K562 (cell line): ENCODE results near the gene TMEM14C.

Experiments used
- BMI1 ChIP-seq: fragments of 150-350 bp; IDR thresholded peaks from 2 replicates; pipeline ENCODE4 v1.6.1; 2014; ENCODE audit warnings: low read length
- CREB1 ChIP-seq, 2 experiments: sonication (generic) in 1 of 2; formaldehyde crosslinking in 1 of 2; IDR thresholded peaks; 2 replicates each; pipeline versions ENCODE4 v1.6.1 to v1.8.0; 2012 to 2022; ENCODE audit warnings: inconsistent platforms in 1 of 2, mild to moderate bottlenecking in 1 of 2, missing genetic modification reagents in 1 of 2, moderate library complexity in 1 of 2
- FOXA1 ChIP-seq: fragments of 450-650 bp; IDR thresholded peaks from 2 replicates; pipeline ENCODE4 v1.6.1; 2016; ENCODE audit warnings: mild to moderate bottlenecking, borderline replicate concordance
- FOXK2 ChIP-seq, 2 experiments: fragments of 450-650 bp; IDR thresholded peaks in 1 of 2; conservative IDR thresholded peaks in 1 of 2; 2 replicates each; pipeline ENCODE4 v1.6.1; 2016; ENCODE audit warnings: low read depth in 2 of 2, mild to moderate bottlenecking in 1 of 2
- MEF2A ChIP-seq: IDR thresholded peaks from 2 replicates; pipeline ENCODE4 v1.6.1; 2011; ENCODE audit warnings: low read depth, mild to moderate bottlenecking, low read length, moderate library complexity; ENCODE audit not compliant: control insufficient read depth
- NFE2 ChIP-seq: IDR thresholded peaks from 2 replicates; pipeline ENCODE4 v1.6.1; 2014; ENCODE audit warnings: antibody characterized with exemption, low read depth
- SP1 ChIP-seq: sonication (generic); formaldehyde crosslinking; IDR thresholded peaks from 2 replicates; pipeline ENCODE4 v1.8.1; 2022; ENCODE audit warnings: mild to moderate bottlenecking, missing genetic modification reagents
- SREBF1 ChIP-seq: fragments of 150-350 bp; IDR thresholded peaks from 2 replicates; pipeline ENCODE4 v1.6.1; 2014; ENCODE audit warnings: antibody characterized with exemption, low read depth, low read length, borderline replicate concordance
- TBP ChIP-seq: optimal IDR thresholded peaks from 2 replicates; pipeline ENCODE3; 2011; ENCODE audit warnings: low read depth, low read length, improper control_type of control experiment
- TF ChIP-seq, protein P1 (sequence below): fragments of 450-650 bp; conservative IDR thresholded peaks from 2 replicates; pipeline ENCODE4 v1.6.1; 2016; ENCODE audit warnings: missing genetic modification characterization, low read depth, mild to moderate bottlenecking, missing compliant biosample characterization, moderate library complexity
- TF ChIP-seq, protein P2 (sequence below): fragments of 250-450 bp; sonication (Bioruptor Pico); IDR thresholded peaks from 2 replicates; pipeline ENCODE4 v1.4.0; 2020; ENCODE audit warnings: mild to moderate bottlenecking, moderate library complexity
- TF ChIP-seq, protein P3 (sequence below): fragments of 450-650 bp; formaldehyde crosslinking; IDR thresholded peaks from 2 replicates; pipeline ENCODE4 v1.4.0; 2022; ENCODE audit warnings: mild to moderate bottlenecking, moderate library complexity
- TF ChIP-seq, protein P4 (sequence below): fragments of 250-450 bp; sonication (Bioruptor Pico); IDR thresholded peaks from 2 replicates; pipeline ENCODE4 v1.5.1; 2021; ENCODE audit warnings: mild to moderate bottlenecking
- TF ChIP-seq, protein P5 (sequence below): fragments of 450-650 bp; IDR thresholded peaks from one replicate; pipeline ENCODE4 v1.6.1; 2018; ENCODE audit warnings: mild to moderate bottlenecking, moderate library complexity; ENCODE audit not compliant: partially characterized antibody

DNA sequence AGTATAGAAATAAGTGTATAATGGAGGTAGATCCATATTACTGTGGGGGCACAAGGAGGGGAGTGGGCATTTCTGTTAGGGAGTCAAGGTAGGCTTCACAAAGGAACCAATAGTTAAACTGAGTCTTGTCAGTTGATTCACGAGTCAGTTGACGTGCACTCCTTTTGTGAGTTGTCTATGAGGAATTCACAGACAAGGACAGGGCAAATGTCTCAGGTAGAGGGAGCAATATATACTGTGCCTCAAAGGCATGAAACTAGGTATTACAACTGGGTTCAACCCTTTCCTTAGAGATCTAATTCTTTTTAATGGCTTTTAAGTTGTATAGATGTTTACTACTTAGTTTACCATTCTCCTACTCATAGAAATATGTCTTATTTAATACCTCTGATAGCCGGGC lies 11.0 kb downstream of the TMEM14C start:
- TF ChIP-seq, protein P1, sequence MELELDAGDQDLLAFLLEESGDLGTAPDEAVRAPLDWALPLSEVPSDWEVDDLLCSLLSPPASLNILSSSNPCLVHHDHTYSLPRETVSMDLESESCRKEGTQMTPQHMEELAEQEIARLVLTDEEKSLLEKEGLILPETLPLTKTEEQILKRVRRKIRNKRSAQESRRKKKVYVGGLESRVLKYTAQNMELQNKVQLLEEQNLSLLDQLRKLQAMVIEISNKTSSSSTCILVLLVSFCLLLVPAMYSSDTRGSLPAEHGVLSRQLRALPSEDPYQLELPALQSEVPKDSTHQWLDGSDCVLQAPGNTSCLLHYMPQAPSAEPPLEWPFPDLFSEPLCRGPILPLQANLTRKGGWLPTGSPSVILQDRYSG = no peak
- TF ChIP-seq, protein P2, sequence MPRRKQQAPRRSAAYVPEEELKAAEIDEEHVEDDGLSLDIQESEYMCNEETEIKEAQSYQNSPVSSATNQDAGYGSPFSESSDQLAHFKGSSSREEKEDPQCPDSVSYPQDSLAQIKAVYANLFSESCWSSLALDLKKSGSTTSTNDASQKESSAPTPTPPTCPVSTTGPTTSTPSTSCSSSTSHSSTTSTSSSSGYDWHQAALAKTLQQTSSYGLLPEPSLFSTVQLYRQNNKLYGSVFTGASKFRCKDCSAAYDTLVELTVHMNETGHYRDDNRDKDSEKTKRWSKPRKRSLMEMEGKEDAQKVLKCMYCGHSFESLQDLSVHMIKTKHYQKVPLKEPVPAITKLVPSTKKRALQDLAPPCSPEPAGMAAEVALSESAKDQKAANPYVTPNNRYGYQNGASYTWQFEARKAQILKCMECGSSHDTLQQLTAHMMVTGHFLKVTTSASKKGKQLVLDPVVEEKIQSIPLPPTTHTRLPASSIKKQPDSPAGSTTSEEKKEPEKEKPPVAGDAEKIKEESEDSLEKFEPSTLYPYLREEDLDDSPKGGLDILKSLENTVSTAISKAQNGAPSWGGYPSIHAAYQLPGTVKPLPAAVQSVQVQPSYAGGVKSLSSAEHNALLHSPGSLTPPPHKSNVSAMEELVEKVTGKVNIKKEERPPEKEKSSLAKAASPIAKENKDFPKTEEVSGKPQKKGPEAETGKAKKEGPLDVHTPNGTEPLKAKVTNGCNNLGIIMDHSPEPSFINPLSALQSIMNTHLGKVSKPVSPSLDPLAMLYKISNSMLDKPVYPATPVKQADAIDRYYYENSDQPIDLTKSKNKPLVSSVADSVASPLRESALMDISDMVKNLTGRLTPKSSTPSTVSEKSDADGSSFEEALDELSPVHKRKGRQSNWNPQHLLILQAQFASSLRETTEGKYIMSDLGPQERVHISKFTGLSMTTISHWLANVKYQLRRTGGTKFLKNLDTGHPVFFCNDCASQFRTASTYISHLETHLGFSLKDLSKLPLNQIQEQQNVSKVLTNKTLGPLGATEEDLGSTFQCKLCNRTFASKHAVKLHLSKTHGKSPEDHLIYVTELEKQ (CRISPR knock-in tag) = no peak
- TF ChIP-seq, protein P3, sequence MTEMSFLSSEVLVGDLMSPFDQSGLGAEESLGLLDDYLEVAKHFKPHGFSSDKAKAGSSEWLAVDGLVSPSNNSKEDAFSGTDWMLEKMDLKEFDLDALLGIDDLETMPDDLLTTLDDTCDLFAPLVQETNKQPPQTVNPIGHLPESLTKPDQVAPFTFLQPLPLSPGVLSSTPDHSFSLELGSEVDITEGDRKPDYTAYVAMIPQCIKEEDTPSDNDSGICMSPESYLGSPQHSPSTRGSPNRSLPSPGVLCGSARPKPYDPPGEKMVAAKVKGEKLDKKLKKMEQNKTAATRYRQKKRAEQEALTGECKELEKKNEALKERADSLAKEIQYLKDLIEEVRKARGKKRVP (CRISPR knock-in tag) = no peak
- TF ChIP-seq FOXK2 (conservative IDR thresholded peaks at IDR 0.05 in 1 of 2, IDR thresholded peaks at IDR 0.05 in 1 of 2; ENCODE audit: low read depth in 2 of 2) (no peak), TBP (no peak), FOXA1 (no peak), MEF2A (no peak), CREB1 (IDR thresholded peaks at IDR 0.05) (no peak), CREB1 (CRISPR knock-in tag; IDR thresholded peaks at IDR 0.05) (no peak), BMI1 (no peak), SP1 (CRISPR knock-in tag) (no peak), SREBF1 (no peak), NFE2 (no peak)
- TF ChIP-seq, protein P4, sequence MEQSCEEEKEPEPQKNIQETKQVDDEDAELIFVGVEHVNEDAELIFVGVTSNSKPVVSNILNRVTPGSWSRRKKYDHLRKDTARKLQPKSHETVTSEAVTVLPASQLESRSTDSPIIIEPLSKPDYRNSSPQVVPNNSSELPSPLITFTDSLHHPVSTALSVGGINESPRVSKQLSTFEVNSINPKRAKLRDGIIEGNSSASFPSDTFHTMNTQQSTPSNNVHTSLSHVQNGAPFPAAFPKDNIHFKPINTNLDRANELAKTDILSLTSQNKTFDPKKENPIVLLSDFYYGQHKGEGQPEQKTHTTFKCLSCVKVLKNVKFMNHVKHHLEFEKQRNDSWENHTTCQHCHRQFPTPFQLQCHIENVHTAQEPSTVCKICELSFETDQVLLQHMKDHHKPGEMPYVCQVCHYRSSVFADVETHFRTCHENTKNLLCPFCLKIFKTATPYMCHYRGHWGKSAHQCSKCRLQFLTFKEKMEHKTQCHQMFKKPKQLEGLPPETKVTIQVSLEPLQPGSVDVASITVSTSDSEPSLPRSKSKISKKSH (CRISPR knock-in tag) = no peak
- TF ChIP-seq, protein P5, sequence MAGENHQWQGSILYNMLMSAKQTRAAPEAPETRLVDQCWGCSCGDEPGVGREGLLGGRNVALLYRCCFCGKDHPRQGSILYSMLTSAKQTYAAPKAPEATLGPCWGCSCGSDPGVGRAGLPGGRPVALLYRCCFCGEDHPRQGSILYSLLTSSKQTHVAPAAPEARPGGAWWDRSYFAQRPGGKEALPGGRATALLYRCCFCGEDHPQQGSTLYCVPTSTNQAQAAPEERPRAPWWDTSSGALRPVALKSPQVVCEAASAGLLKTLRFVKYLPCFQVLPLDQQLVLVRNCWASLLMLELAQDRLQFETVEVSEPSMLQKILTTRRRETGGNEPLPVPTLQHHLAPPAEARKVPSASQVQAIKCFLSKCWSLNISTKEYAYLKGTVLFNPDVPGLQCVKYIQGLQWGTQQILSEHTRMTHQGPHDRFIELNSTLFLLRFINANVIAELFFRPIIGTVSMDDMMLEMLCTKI = no peak
